PC-3 (cell line): Measurements from ENCODE around the gene PRRC2B. TPM values are rescaled to one million over a fixed set of nuclear protein-coding genes. Genes with fewer than 3 reads are reported as not detected.

Experiments
- ATAC-seq: fragments of 200-7000 bp; cut with Tn5 transposase; 2 replicates; pipeline ENCODE4 v1.9.1; 2020; ENCODE audit warnings: mild to moderate bottlenecking, moderate library complexity
- BruUV-seq: library from RNA; stranded (reverse); fragments of 400-500 nt; replicated peaks from 2 replicates; lab custom pipeline; 2021; lab: Mats Ljungman, UMichigan
- CTCF ChIA-PET: fragments of 300-600 bp; sonication (Branson Sonifier 250); formaldehyde crosslinking; loops from one replicate; lab custom pipeline; 2022; ENCODE audit warnings: antibody characterized with exemption; lab: Charles Lee
- POLR2A ChIA-PET: fragments of 300-600 bp; sonication (Branson Sonifier 250); formaldehyde crosslinking; loops from one replicate; lab custom pipeline; 2022; ENCODE audit warnings: antibody characterized with exemption; ENCODE audit not compliant: unreplicated experiment; lab: Charles Lee
- DNase-seq: peaks from one replicate; pipeline ENCODE4 v3.0.0-alpha.2; 2015
- H2AFZ ChIP-seq: fragments of 300-600 bp; sonication (generic); 2 replicates; pipeline ENCODE4 v1.6.0; 2016; ENCODE audit warnings: antibody characterized with exemption, low read length
- H3F3A ChIP-seq: fragments of 300-600 bp; sonication (generic); one replicate; pipeline ENCODE4 v1.6.0; 2017; ENCODE audit warnings: antibody characterized with exemption, low read length, control low read depth, mild to moderate bottlenecking; ENCODE audit not compliant: unreplicated experiment
- H3K27ac ChIP-seq: fragments of 300-600 bp; sonication (generic); 2 replicates; pipeline ENCODE4 v1.5.1; 2016; ENCODE audit warnings: mild to moderate bottlenecking, low read length
- H3K27me3 ChIP-seq: fragments of 300-600 bp; sonication (generic); 2 replicates; pipeline ENCODE4 v1.6.1; 2016; ENCODE audit warnings: low read length, mixed read lengths
- H3K36me3 ChIP-seq: fragments of 300-600 bp; sonication (generic); 2 replicates; pipeline ENCODE4 v1.6.1; 2016; ENCODE audit warnings: low read depth, mixed run types, low read length, mixed read lengths
- H3K4me1 ChIP-seq: fragments of 300-600 bp; sonication (generic); 2 replicates; pipeline ENCODE4 v1.5.1; 2016; ENCODE audit warnings: low read length; ENCODE audit not compliant: insufficient read depth
- H3K4me2 ChIP-seq: fragments of 300-600 bp; sonication (generic); 2 replicates; pipeline ENCODE4 v1.6.0; 2016; ENCODE audit warnings: low read length
- H3K4me3 ChIP-seq: fragments of 300-600 bp; sonication (generic); 2 replicates; pipeline ENCODE4 v1.5.1; 2016; ENCODE audit warnings: mild to moderate bottlenecking, low read length, mixed read lengths
- H3K79me2 ChIP-seq: fragments of 300-600 bp; sonication (generic); 2 replicates; pipeline ENCODE4 v1.6.1; 2017; ENCODE audit warnings: low read length, mixed read lengths
- H3K9ac ChIP-seq: fragments of 300-600 bp; sonication (generic); 2 replicates; pipeline ENCODE4 v1.6.0; 2016; ENCODE audit warnings: mild to moderate bottlenecking, low read length
- H3K9me2 ChIP-seq: fragments of 300-600 bp; sonication (generic); replicated peaks from 2 replicates; pipeline ENCODE4 v1.6.1; 2016; ENCODE audit warnings: mixed run types, low read length, mixed read lengths
- H3K9me3 ChIP-seq: fragments of 300-600 bp; sonication (generic); 2 replicates; pipeline ENCODE4 v1.6.1; 2016; ENCODE audit warnings: low read length, mixed read lengths
- H4K20me1 ChIP-seq: fragments of 300-600 bp; sonication (generic); 2 replicates; pipeline ENCODE4 v1.6.1; 2016; ENCODE audit warnings: low read length, mixed read lengths
- EZH2 ChIP-seq: fragments of 300-600 bp; sonication (generic); IDR thresholded peaks from one replicate; pipeline ENCODE4 v1.6.1; 2017; ENCODE audit warnings: antibody characterized with exemption, mild to moderate bottlenecking, low read length; ENCODE audit not compliant: unreplicated experiment
- EZH2phosphoT487 ChIP-seq: fragments of 300-600 bp; sonication (generic); IDR thresholded peaks from 2 replicates; pipeline ENCODE4 v1.6.1; 2018; ENCODE audit warnings: mild to moderate bottlenecking, antibody characterized with exemption, low read length, borderline replicate concordance
- intact Hi-C: fragments of 100-400 bp; cut with micrococcal nuclease; formaldehyde crosslinking; loops from 2 replicates; pipeline ENCODE4 v1.9.0; 2023
- total RNA-seq: library from RNA; depleted of rRNA; stranded (reverse); fragments of >200 nt; gene quantifications from 2 replicates; pipeline ENCODE4 v1.2.3, GENCODE V29; 2014
- TF ChIP-seq, protein P1 (sequence below): fragments of 300-600 bp; sonication (generic); conservative IDR thresholded peaks from 2 replicates; pipeline ENCODE4 v1.5.1; 2017; ENCODE audit warnings: antibody characterized with exemption, low read depth, mild to moderate bottlenecking, low read length

PRRC2B gene
- total RNA-seq, 1 experiment from 2014 or later, result 46.9 TPM

DNA sequence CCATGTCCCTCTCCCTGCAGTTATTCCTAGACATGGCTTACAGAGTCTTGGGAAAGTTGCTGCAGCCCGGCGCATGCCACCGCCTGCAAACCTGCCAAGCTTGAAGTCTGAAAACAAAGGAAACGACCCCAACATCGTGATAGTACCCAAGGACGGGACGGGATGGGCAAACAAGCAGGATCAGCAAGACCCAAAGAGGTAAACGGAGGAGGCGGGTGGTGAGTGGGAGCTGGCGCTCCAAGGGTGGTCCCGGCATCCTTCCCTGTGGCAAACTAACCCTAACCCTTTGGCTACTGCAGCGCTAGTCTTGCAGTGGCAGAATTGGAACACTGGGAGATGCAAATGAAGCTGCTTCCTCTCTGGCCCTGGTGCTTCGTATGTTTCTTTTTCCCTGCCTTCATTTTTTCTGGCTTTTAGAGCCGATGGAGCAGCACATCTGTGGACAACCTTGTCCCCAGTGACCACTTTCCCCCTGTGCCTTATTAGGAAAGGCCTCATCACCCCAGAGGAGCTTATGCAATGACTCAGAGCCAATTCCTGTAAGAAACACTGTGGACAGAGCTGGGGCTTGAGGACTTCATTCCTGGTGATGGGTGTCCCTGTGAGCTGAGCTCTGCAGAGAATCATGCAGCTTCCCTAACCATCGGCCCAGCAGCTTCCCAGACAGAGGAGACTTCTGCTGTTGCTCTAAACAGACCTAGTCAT, 38.9 kb downstream of the PRRC2B start:
- Histone ChIP-seq H3K9me2 (no peaks in the 10 kb centered on the region), H3K27ac (no peak overlapping the region), H3K4me1 (no peaks in the 10 kb centered on the region), H4K20me1 (peaks cover 12% of the 10 kb centered on the region; the same call in 1 of the 2 replicates), H3K9me3 (no peaks in the 10 kb centered on the region), H3K4me3 (no peak overlapping the region), H2AFZ (no peak overlapping the region), H3K36me3 (peaks cover 23% of the 10 kb centered on the region), H3K4me2 (no peak overlapping the region), H3K79me2 (peaks cover 37% of the 10 kb centered on the region), H3K9ac (no peak overlapping the region), H3F3A (no peaks in the 10 kb centered on the region), H3K27me3 (no peaks in the 10 kb centered on the region)
- ATAC-seq, result peak; percentile 38; the same call in 1 of the 2 replicates
- CTCF ChIA-PET, result no interaction called here
- BruUV-seq, result no TSS peak
- intact Hi-C loops, result no loop called here
- no peak for DNase-seq
- TF ChIP-seq EZH2 (no peak), EZH2phosphoT487 (no peak)
- TF ChIP-seq, protein P1, sequence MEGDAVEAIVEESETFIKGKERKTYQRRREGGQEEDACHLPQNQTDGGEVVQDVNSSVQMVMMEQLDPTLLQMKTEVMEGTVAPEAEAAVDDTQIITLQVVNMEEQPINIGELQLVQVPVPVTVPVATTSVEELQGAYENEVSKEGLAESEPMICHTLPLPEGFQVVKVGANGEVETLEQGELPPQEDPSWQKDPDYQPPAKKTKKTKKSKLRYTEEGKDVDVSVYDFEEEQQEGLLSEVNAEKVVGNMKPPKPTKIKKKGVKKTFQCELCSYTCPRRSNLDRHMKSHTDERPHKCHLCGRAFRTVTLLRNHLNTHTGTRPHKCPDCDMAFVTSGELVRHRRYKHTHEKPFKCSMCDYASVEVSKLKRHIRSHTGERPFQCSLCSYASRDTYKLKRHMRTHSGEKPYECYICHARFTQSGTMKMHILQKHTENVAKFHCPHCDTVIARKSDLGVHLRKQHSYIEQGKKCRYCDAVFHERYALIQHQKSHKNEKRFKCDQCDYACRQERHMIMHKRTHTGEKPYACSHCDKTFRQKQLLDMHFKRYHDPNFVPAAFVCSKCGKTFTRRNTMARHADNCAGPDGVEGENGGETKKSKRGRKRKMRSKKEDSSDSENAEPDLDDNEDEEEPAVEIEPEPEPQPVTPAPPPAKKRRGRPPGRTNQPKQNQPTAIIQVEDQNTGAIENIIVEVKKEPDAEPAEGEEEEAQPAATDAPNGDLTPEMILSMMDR, result no peak
- POLR2A ChIA-PET, result interaction anchor here (0.6 kb wide), 1 partner anchor 28 kb away, joined by 4 read pairs; no protein-coding TSS in a partner anchor

DNA sequence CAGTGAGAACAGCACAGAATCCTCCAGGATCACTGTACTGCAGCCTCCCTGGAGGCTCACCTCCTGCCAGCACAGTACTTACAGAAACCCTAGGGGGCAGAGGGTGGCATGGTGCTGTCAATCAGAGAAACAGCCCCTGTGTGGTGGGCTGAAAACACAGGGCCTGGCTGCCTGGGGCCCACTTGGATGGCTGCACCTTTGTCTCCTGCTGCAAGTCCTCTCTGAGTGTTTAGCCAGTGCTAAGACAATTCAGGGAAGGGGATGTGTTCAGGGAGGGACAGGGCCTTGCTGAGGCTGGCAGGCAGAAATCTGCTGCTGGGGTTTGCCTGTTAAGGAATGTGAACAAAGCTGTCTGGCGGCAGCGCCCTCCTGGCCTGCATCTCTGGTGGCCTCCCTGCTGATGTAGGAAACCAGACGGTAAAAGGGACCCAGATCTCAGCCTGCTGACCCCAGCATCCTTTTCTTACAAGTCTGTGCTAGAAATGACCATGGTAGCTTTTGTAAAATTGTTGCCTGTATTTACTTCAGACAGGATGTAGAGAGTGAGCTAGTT, 39.5 kb downstream of the PRRC2B start:
- no peaks in the 10 kb centered on the region for H3F3A ChIP-seq
- no peaks in the 10 kb centered on the region for H3K9me2 ChIP-seq
- no peaks in the 10 kb centered on the region for H3K9me3 ChIP-seq
- no peaks in the 10 kb centered on the region for H3K27me3 ChIP-seq
- no peak overlapping the region for H2AFZ ChIP-seq
- no TSS peak for BruUV-seq
- H3K4me2 ChIP-seq, result no peak overlapping the region
- peaks cover 31% of the 10 kb centered on the region for H3K79me2 ChIP-seq
- intact Hi-C loops, result no loop called here
- H3K4me3 ChIP-seq, result no peak overlapping the region
- H3K9ac ChIP-seq, result no peak overlapping the region
- peaks cover 23% of the 10 kb centered on the region for H3K36me3 ChIP-seq
- TF ChIP-seq EZH2 (no peak), EZH2phosphoT487 (no peak)
- TF ChIP-seq, protein P1, result no peak
- no peaks in the 10 kb centered on the region for H3K4me1 ChIP-seq
- CTCF ChIA-PET, result interaction anchor here (0.6 kb wide), 1 partner anchor 67 kb away, joined by 3 read pairs; no protein-coding TSS in a partner anchor
- no peak for DNase-seq
- no peak overlapping the region for H3K27ac ChIP-seq
- peaks cover 12% of the 10 kb centered on the region; the same call in 1 of the 2 replicates for H4K20me1 ChIP-seq
- POLR2A ChIA-PET, result no interaction called here
- no peak for ATAC-seq

DNA sequence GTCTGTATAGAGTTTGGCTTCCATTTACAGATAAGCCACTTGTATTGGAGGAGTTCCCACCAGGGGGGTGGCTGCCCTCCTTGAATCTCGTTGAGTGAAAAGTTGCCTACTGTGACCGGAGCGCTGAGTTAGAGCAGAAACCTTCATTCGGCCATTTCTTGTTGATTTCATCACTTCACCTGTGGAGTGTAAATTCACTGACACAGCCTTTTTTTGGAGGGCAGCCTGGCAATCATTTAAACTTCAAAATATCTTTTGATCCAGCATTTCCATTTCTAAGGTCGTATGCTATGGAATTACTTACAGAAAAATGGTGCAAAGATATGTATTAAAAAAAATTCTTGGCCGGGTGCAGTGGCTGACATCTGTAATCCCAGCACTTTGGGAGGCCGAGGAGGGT, 40.8 kb downstream of the PRRC2B start:
- Histone ChIP-seq H3K4me2 (no peak overlapping the region), H3K27me3 (no peaks in the 10 kb centered on the region), H2AFZ (no peak overlapping the region), H3K4me3 (no peak overlapping the region), H4K20me1 (peaks cover 5% of the 10 kb centered on the region; the same call in 1 of the 2 replicates), H3K9me3 (no peaks in the 10 kb centered on the region), H3K27ac (no peak overlapping the region), H3K9ac (no peak overlapping the region), H3K79me2 (peaks cover 18% of the 10 kb centered on the region), H3K9me2 (no peaks in the 10 kb centered on the region), H3K4me1 (no peaks in the 10 kb centered on the region), H3K36me3 (peaks cover 27% of the 10 kb centered on the region), H3F3A (no peaks in the 10 kb centered on the region)
- POLR2A ChIA-PET, result no interaction called here
- BruUV-seq, result no TSS peak
- DNase-seq, result no peak
- no peak for ATAC-seq
- intact Hi-C loops, result no loop called here
- CTCF ChIA-PET, result no interaction called here
- TF ChIP-seq EZH2 (no peak), EZH2phosphoT487 (no peak)
- TF ChIP-seq, protein P1, result no peak
